Psoas muscle (tissue), 8 donors: ENCODE measurements around the gene LSP1. TPM values are rescaled to one million over a fixed set of nuclear protein-coding genes. Genes with fewer than 3 reads are reported as not detected.

ENCODE experiments used
- ATAC-seq, 4 donors: fragments of 200-7000 bp; cut with Tn5 transposase; one replicate each; pipeline ENCODE4 v1.9.1; 2020; ENCODE audit warnings: moderate library complexity in 3 of 4, mild to moderate bottlenecking in 2 of 4
- DNase-seq, 2 donors: peaks; one replicate each; pipeline ENCODE4 v3.0.0-alpha.2; 2020
- H3K27ac ChIP-seq: fragments of 200-600 bp; one replicate; pipeline ENCODE4 v1.8.0; 2022
- H3K27me3 ChIP-seq, 3 donors: fragments of 200-600 bp in 1 of 3; one replicate each; pipeline versions ENCODE4 v1.6.1 to v1.8.0; 2013 to 2022; ENCODE audit warnings: low read length in 2 of 3, mild to moderate bottlenecking in 2 of 3, moderate library complexity in 1 of 3; ENCODE audit not compliant: insufficient read depth in 3 of 3
- H3K36me3 ChIP-seq, 2 donors: fragments of 200-600 bp in 1 of 2; one replicate each; pipeline versions ENCODE4 v1.6.1 to v1.8.0; 2013 to 2022; ENCODE audit warnings: low read depth in 1 of 2, mild to moderate bottlenecking in 1 of 2, moderate library complexity in 1 of 2; ENCODE audit not compliant: insufficient read depth in 1 of 2
- H3K4me1 ChIP-seq: fragments of 200-600 bp; one replicate; pipeline ENCODE4 v1.8.0; 2022
- H3K4me3 ChIP-seq: fragments of 200-600 bp; one replicate; pipeline ENCODE4 v1.8.0; 2022; ENCODE audit warnings: mild to moderate bottlenecking
- H3K9me3 ChIP-seq: fragments of 200-600 bp; one replicate; pipeline ENCODE4 v1.8.0; 2022
- CTCF ChIP-seq: fragments of 200-600 bp; IDR thresholded peaks from one replicate; pipeline ENCODE4 v1.8.0; 2022; ENCODE audit warnings: antibody characterized with exemption
- WGBS, 3 donors: extraction: QIAGEN DNeasy Blood & Tissue Kit; methylation state at CpG; one replicate each; pipeline versions ENCODE4 v1.1.6 to v1.1.7; 2013; 5-methylcytosine and 5-hydroxymethylcytosine counted together
- intact Hi-C, 2 donors: fragments of 100-400 bp; cut with DNase I; formaldehyde crosslinking; loops; one replicate each; pipeline versions ENCODE4 v1.11.0 to v1.14.2; 2022
- polyA plus RNA-seq, 3 donors: library from polyadenylated mRNA; stranded (reverse); fragments of 200-250 nt; gene quantifications; one replicate each; pipeline ENCODE4 v1.2.3, GENCODE V29; 2013
- total RNA-seq, 4 donors: library from RNA; stranded (reverse); fragmentation: NEBNext Ultra II Directional in 2 of 4; extraction: Animal tissue kit (Norgen Biotek cat#: 25700) in 2 of 4; gene quantifications; one replicate each; pipeline versions ENCODE4 v1.2.1 to v1.2.4, GENCODE V29; 2021 to 2023
- donor health status: healthy with polysubstance abuse.
- donor health status: DM: no; HTN: no; CAD: no; lungs with moderate emphysema.
- donor health status: Bipolar disorder and iron deficiency.
- donor health status: healthy.
- donor health status: DM: yes; HTN: yes; CAD: no.
- donor health status: DM: no; HTN: no; CAD: no.
- donor health status: DM: no; HTN: no; CAD: no.
- donor health status: DM: yes; HTN: yes; CAD: no.

LSP1 gene
- total and polyA plus RNA-seq, 7 donors = 7.5 to 27.1 (median 14.4) TPM

DNA sequence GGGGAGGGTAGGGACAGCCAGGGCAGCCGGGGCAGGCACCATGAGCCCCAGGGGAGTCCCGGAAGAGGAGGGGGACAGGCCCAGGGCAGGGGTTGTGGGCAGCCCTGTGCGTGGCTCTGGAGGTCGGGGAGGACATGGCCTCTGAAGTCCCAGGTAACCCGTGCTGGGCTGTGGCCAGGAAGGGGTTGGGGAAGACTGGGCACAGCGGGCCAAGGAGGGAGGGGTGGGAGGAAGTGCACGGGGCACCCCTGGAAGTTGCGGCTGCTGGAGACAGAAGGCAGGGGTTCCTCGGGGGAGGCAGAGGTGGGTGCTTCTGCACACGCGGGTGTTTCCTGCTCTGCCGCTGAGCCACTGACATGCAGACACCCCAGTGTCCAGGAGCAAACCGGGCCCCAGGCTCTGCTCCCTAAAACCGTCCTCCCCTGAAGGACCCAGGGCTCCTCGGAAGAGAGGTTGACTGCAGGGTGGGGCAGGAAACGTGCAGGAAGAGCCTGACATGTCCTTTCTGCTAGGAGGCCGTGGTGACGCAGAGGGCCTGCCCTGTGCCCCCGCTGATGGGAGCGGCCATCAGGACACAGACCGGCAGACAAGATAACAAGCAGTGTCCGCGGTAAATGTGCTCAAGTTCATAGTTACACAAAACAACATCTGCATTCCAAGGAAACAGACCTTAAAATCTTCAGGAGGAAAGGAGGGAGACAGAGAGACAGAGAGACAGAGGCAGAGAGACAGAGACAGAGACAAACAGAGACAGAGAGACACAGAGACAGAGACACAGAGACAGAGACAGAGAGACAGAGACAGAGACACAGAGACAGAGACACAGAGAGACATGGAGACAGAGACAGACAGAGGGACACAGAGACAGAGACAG is 8.4 kb upstream of the LSP1 start:
- peaks cover 0 to 7% of the 10 kb centered on the region in 2 donors for H3K36me3 ChIP-seq
- DNase-seq = peak; percentile 63 to 83
- no peak overlapping the region for H3K4me3 ChIP-seq
- TF ChIP-seq CTCF = no peak
- peak overlapping the region; percentile 41 for H3K27ac ChIP-seq
- H3K27me3 ChIP-seq = no peaks in the 10 kb centered on the region
- intact Hi-C loops = loop anchor here in 1 of 2 donors (10.0 kb wide), 1 partner anchor 70 kb away; the partner anchor contains the start of gene TNNT3
- H3K4me1 ChIP-seq = no peaks in the 10 kb centered on the region
- H3K9me3 ChIP-seq = no peaks in the 10 kb centered on the region
- peak in 1 of 4 donors; percentile 4 for ATAC-seq
- 61 to 66% (median 61%) methylated on average over 23 of the region's 23 CpGs for WGBS, 3 donors

DNA sequence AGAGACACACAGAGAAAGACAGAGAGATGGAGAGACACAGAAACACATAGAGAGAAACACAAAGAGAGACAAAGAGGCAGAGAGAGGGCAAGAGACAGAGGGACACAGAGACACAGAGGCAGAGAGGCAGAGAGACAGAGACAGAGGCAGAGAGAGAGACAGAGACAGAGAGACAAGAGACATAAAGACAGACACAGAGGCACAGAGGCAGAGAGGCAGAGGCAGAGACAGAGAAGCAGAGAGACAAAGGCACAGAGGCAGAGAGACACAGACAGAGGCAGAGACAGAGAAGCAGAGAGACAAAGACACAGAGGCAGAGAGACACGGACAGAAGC is 7.8 kb upstream of the LSP1 start:
- ATAC-seq (no peak), DNase-seq (peak in 1 of 2 donors; percentile 3)
- H3K36me3 ChIP-seq = peaks cover 0 to 7% of the 10 kb centered on the region in 2 donors
- H3K27ac ChIP-seq = peak overlapping the region; percentile 41
- WGBS, 3 donors = 79 to 100% (median 80%) methylated on average over 1 of the region's 1 CpG
- H3K4me3 ChIP-seq = no peak overlapping the region
- intact Hi-C loops = loop anchor here in 1 of 2 donors (10.0 kb wide), 1 partner anchor 70 kb away; the partner anchor contains the start of gene TNNT3
- H3K27me3 ChIP-seq = no peaks in the 10 kb centered on the region
- H3K9me3 ChIP-seq = no peaks in the 10 kb centered on the region
- TF ChIP-seq CTCF = no peak
- no peaks in the 10 kb centered on the region for H3K4me1 ChIP-seq

- Histone ChIP-seq H3K9me3 (no peaks in the 10 kb centered on the region), H3K27me3 (no peaks in the 10 kb centered on the region), H3K4me3 (no peak overlapping the region), H3K4me1 (no peaks in the 10 kb centered on the region), H3K27ac (no peak overlapping the region), H3K36me3 (peaks cover 0 to 7% of the 10 kb centered on the region in 2 donors)
- 84 to 86% (median 84%) methylated on average over 20 to 21 of the region's 21 CpGs for WGBS, 3 donors
- peak; percentile 24 to 25 for DNase-seq
- TF ChIP-seq CTCF = no peak
- ATAC-seq = no peak
- intact Hi-C loops = loop anchor here in 1 of 2 donors (10.0 kb wide), 1 partner anchor 69 kb away; the partner anchor contains the start of gene TNNT3
Observed at GRCh38 chr11:1845561-1846452, 7.1 kb upstream of the LSP1 start.

DNA sequence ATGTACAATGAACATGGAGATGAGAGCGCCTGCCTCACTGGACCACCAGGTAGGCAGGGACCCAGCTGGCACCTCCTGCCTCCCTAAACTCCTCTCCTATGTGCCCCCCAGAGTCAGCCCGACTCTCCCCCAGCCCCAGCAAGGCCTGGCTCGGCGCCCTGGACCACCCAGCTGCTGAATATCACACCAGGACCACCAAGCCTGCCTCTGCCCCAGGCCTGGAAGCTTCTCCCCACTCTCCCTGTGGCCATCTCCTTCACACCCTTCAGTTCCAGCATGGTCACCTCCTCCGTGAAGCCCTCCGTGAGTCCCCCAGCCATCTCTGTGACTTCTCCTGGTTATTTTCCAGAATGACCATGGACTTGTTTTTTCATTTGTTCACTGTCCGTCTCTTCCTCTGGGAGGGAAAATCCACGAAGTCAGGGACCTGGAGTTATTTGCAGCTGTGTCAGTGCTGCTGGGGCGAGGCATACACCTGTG is 6.4 kb upstream of the LSP1 start:
- intact Hi-C loops = loop anchor here in 1 of 2 donors (10.0 kb wide), 1 partner anchor 68 kb away; the partner anchor contains the start of gene TNNT3
- Histone ChIP-seq H3K9me3 (no peaks in the 10 kb centered on the region), H3K4me1 (no peaks in the 10 kb centered on the region), H3K4me3 (no peak overlapping the region), H3K27ac (no peak overlapping the region), H3K27me3 (no peaks in the 10 kb centered on the region), H3K36me3 (peaks cover 0 to 4% of the 10 kb centered on the region in 2 donors)
- peak in 1 of 2 donors; percentile 50 for DNase-seq
- no peak for ATAC-seq
- TF ChIP-seq CTCF = no peak
- 85 to 93% (median 87%) methylated on average over 9 of the region's 9 CpGs for WGBS, 3 donors
